Type B pancreatic cell (in vitro differentiated cells): ENCODE data around the gene SMPD3. TPM values are rescaled to one million over a fixed set of nuclear protein-coding genes. Genes with fewer than 3 reads are reported as not detected.
"Not testable (repeated sequence)": the region's sequence is repeated elsewhere in the genome, so short reads cannot be mapped to it uniquely, and the experiment has no call there.

Experiments
- DNase-seq: peaks from one replicate; pipeline ENCODE4 v3.0.0; 2021; ENCODE audit warnings: mixed read lengths; ENCODE audit not compliant: unreplicated experiment; ENCODE audit errors: extremely low spot score
- H3K27ac Mint-ChIP-seq: 2 replicates; pipeline ENCODE4 v1.8.0; 2021; ENCODE audit warnings: mild to moderate bottlenecking, mixed read lengths
- H3K27me3 Mint-ChIP-seq: 2 replicates; pipeline ENCODE4 v1.8.0; 2021; ENCODE audit warnings: mixed read lengths
- H3K36me3 Mint-ChIP-seq: 2 replicates; pipeline ENCODE4 v1.8.0; 2021; ENCODE audit warnings: mixed read lengths
- H3K4me1 Mint-ChIP-seq: one replicate; pipeline ENCODE4 v1.8.0; 2021; ENCODE audit warnings: mixed read lengths; ENCODE audit not compliant: unreplicated experiment
- H3K4me3 Mint-ChIP-seq: 2 replicates; pipeline ENCODE4 v1.8.0; 2021; ENCODE audit warnings: mild to moderate bottlenecking, mixed read lengths
- H3K9me3 Mint-ChIP-seq: 2 replicates; pipeline ENCODE4 v1.8.0; 2021; ENCODE audit warnings: mixed read lengths
- CTCF ChIP-seq: fragments of 200-600 bp; sonication (generic); conservative IDR thresholded peaks from 2 replicates; pipeline ENCODE4 v1.5.0; 2021; ENCODE audit warnings: antibody characterized with exemption, mild to moderate bottlenecking
- long read RNA-seq: library from polyadenylated mRNA; unstranded; transcript quantifications from one replicate; pipeline ENCODE4 v2.0.0, GENCODE V29; 2020
- total RNA-seq: library from RNA; stranded (reverse); gene quantifications from 2 replicates; pipeline ENCODE4 v1.2.1, GENCODE V29; 2021; ENCODE audit warnings: low replicate concordance

SMPD3 gene
- total RNA-seq: 4.5 and 9.8 TPM in 2 replicates
- long read RNA-seq, partial matches to known transcripts: 1 of 2 reads
- long read RNA-seq, other reads (novel, unspliced or antisense): 1 of 2 reads

- Mint-ChIP-seq H3K4me1 (peaks cover 11% of the 10 kb centered on the region), H3K4me3 (peak within 1 kb of the TSS; percentile 92), H3K27me3 (peaks cover 30% of the 10 kb centered on the region), H3K27ac (peak within 1 kb of the TSS; percentile 33), H3K36me3 (no peaks in the 10 kb centered on the region), H3K9me3 (no peaks in the 10 kb centered on the region)
- DNase-seq: peak; percentile 100
- TF ChIP-seq CTCF: no peak
These were observed at the start of gene SMPD3 for GRCh38 chr16:68448360-68448970. Gene SMPD3, minus strand, starts transcription at chr16:68448508. Its CDS starts 76,327 bp downstream, at chr16:68372181.

GRCh38 chr16:68496689-68497088 lies 48.4 kb upstream of the SMPD3 start:
- H3K27me3 Mint-ChIP-seq: peaks cover 5% of the 10 kb centered on the region
- no peak overlapping the region for H3K4me3 Mint-ChIP-seq
- no peak for DNase-seq
- peaks cover 4% of the 10 kb centered on the region for H3K9me3 Mint-ChIP-seq
- no peak for TF ChIP-seq CTCF
- H3K36me3 Mint-ChIP-seq: no peaks in the 10 kb centered on the region
- peaks cover 7% of the 10 kb centered on the region for H3K4me1 Mint-ChIP-seq
- no peak overlapping the region for H3K27ac Mint-ChIP-seq

GRCh38 chr16:68494261-68494660 lies 46.0 kb upstream of the SMPD3 start:
- H3K4me1 Mint-ChIP-seq: peaks cover 14% of the 10 kb centered on the region
- not testable (repeated sequence) for H3K9me3 Mint-ChIP-seq, H3K27ac Mint-ChIP-seq, H3K36me3 Mint-ChIP-seq, DNase-seq, H3K27me3 Mint-ChIP-seq, H3K4me3 Mint-ChIP-seq

- H3K27me3 Mint-ChIP-seq: peaks cover 3% of the 10 kb centered on the region
- peaks cover 13% of the 10 kb centered on the region for H3K4me1 Mint-ChIP-seq
- H3K9me3 Mint-ChIP-seq: peaks cover 4% of the 10 kb centered on the region
- no peak overlapping the region for H3K4me3 Mint-ChIP-seq
- TF ChIP-seq CTCF: no peak
- no peaks in the 10 kb centered on the region for H3K36me3 Mint-ChIP-seq
- no peak overlapping the region for H3K27ac Mint-ChIP-seq
- DNase-seq: no peak
These were observed 45.2 kb upstream of the SMPD3 start for GRCh38 chr16:68493412-68494070.

- no peak for TF ChIP-seq CTCF
- no peak for DNase-seq
- no peaks in the 10 kb centered on the region for H3K36me3 Mint-ChIP-seq
- peaks cover 14% of the 10 kb centered on the region for H3K4me1 Mint-ChIP-seq
- H3K9me3 Mint-ChIP-seq: peaks cover 4% of the 10 kb centered on the region
- no peak overlapping the region for H3K27ac Mint-ChIP-seq
- no peak overlapping the region for H3K4me3 Mint-ChIP-seq
- H3K27me3 Mint-ChIP-seq: peaks cover 3% of the 10 kb centered on the region
These were observed 44.5 kb upstream of the SMPD3 start for GRCh38 chr16:68492543-68493411.

GRCh38 chr16:68492151-68492542 lies 43.8 kb upstream of the SMPD3 start:
- H3K27me3 Mint-ChIP-seq: peaks cover 3% of the 10 kb centered on the region

More at GRCh38 chr16:68492151-68492542, 43.8 kb upstream of the SMPD3 start:
- Mint-ChIP-seq H3K27ac (no peak overlapping the region), H3K36me3 (no peaks in the 10 kb centered on the region), H3K9me3 (peaks cover 4% of the 10 kb centered on the region), H3K4me1 (peaks cover 17% of the 10 kb centered on the region), H3K4me3 (no peak overlapping the region)
- TF ChIP-seq CTCF: no peak
- DNase-seq: no peak
